NCI-H1694 treated with DMSO at 0.1 percent for 48 hours (cell line): ENCODE data around the gene COL10A1.
"Not testable (repeated sequence)": the region's sequence is repeated elsewhere in the genome, so short reads cannot be mapped to it uniquely, and the experiment has no call there.

Source experiments
- DNase-seq: peaks from one replicate; lab custom pipeline; 2025; lab: John Stamatoyannopoulos, UW

COL10A1 gene

DNA sequence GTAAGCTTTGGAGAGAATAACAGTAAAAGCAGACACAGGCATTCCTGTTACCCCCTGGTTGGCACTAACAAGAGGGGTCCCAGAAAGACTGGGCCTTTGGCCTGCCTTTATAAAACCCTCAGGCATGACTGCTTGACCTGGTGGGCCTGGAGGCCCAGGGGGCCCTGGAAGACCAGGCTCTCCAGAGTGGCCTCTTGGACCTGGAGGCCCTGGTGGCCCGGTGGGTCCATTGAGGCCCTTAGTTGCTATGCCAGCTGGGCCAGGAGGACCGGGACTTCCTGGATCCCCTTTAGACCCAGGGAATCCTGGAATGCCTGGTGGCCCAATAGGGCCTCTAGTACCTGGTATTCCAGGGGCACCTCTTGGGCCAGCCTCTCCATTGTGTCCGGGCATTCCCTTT lies 5.5 kb downstream of the COL10A1 start:
- DNase-seq = no peak

DNA sequence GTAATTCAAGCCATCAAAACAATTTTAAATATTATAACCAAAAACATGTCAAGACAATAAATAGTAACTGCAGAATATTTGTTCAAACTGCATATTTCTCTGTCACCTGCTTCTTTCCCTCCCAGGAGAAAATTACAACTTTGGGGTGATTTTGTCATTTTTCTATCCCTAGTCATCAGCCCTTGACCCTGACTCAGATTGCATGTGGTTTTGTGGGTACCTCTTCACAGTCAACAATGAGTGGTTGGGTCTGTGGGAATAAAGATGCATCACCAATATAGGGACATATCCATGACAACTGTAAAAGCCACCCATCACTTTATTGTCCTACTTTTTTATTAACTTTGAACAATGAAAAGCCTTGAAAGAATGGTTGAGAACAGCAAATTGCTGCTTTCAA lies 7.3 kb downstream of the COL10A1 start:
- DNase-seq = no peak

DNA sequence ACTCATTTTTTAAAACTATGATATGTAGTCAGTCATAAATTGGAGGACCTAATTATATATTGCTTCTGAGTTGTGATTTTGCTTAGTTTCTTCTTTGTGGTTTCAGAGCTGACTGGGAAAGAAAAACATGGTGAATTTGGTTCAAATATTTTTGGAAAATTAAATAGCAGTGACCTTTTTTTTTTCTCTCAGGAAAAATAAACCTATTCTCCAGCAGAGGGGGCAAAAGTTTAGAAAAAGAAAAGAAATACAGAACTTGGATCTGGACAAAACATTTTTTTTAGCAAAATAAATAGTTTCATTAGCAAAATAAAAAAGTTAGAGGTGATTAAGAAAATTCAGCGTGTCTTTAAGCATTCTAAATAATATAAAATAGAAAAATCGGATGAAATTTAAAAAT lies 10.2 kb downstream of the COL10A1 start:
- DNase-seq = peak; percentile 2

DNA sequence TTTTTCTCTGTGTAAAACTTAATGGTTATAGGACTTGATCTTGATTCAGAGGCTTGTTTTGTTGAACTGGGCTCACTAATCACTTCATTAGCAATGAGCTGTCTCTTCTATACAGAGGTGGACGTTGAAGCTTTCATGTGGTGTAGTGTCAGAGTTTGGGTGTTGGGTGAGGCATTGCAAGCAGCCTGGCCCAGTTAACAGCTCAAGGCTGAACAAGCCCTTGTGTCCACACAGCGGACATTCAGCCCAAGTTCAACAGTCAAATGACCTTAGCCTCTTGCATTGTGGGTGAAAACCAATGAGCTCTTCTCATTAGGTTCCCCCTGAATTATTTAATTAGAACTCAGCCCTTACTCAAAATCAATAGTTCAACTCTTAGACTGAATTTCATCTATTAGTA lies 12.5 kb downstream of the COL10A1 start:
- no peak for DNase-seq

DNA sequence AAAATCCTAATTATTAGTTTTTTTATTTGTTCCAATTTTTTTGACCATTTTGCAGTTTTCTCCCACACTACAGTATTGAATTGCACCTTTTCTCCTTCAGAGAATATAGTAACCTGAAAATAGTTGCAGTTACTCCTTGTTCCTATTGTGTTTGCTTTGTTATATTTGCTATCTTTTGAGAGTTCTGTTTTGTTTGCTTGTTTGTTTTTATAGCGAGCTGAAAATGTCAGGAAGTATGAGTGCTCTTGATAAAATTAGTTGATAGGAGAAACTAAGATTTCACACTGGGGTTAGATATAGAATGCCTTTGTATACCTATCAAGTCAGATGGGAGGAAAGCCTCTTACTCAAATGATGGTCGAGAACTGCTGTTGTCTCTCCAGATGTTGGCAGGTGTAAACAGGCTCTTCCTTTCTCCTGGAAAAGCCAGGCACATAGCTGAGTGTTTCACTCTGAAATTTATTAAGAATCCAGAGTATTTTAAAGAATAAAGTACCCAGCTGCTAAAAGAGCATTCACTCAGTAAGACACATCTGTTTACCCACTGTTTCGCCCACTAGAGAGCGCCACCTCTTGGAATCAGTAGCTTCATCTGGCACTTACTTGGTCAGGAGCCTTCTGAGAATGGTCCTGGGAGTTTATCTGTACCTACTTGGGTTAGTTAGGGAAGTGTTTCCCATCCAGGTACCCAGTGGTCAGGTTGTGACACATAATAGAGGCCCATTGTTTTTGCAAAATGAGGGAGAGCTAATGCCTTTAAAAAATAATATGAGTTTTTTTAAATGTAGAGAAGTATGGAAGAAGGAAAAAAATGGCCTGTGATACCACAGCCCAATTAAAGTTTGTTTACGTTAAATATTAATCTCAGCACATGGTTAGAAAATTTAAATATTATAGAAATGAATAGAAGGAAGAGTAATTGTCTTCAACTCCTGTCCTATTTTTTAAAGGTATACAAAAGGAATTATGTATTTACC lies 14.1 kb downstream of the COL10A1 start:
- DNase-seq = peak; percentile 5

DNA sequence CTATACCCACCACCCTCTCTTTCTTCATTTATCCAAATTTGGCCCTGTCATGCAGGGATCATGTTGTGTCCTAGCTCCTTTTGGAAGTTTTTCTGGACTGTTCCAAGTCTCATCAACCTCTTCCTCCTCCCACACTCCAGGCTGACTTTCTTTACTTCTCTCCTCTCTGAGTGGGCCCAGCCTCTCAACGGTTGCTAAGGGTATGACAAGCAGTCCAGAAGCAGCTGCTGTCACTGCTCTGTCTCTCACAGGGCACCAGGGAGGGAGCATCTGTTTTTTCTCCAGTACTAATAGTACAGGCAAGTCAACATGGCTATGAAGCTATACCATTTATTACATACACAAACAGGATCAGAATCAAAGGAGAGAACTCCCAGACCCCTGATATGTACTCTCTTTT lies 17.1 kb downstream of the COL10A1 start:
- DNase-seq = no peak

DNA sequence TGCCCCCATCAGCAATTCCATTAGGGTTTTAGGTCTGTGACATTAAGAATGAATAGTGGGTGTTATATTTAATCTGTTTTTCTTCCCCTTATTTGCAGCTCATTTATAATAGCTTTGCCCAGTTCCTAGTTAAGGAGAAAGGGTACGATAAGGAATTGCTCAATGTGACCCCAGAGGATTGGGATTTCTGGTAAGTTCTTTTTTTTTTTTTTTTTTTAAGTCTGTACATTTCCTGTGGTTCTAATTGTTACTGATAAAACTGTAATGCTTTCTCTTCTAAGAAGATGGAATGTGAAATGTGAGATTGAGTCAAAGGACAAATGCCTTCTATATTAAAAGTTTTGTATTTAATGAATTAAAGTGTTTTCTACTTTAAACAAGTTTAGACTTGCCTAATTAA lies 19.8 kb downstream of the COL10A1 start:
- no peak for DNase-seq

DNA sequence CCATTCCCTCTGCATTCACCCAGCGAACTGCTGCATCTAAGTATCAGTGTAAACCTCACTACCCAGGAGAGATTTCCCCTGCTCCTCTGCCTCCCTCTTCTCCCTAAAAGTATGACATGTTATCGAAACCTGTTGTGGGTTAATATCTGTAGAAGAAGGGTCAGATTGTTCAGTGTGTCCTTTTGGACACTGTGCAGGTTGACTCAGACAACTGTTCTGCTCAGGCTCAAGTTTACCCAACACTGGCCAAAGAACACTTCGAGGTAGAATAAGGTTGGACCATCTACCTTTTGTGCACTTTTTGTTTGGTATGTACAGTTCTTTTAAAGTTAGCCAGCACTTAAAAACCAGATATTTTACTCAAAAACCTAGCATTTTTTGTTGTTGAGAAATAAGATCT lies 20.7 kb downstream of the COL10A1 start:
- DNase-seq = no peak

DNA sequence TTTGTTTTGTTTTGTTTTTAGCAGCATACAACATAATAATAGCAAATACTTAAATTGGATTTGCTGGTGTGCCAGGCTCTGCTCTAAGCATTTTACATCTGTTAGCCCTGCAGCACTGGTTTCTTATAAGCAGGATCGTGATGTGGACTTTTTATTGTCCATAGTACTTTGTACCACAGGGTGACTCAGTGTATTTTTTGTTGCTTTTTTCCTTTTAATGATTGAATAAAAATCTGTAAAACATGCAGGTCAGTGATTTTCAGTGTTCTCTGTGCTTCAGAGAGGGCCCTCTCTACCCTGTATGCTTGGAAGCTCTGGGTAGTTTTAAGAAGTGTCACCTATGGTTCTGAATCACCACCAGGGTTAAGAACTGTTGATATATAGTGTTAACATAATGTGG lies 21.3 kb downstream of the COL10A1 start:
- no peak for DNase-seq

DNA sequence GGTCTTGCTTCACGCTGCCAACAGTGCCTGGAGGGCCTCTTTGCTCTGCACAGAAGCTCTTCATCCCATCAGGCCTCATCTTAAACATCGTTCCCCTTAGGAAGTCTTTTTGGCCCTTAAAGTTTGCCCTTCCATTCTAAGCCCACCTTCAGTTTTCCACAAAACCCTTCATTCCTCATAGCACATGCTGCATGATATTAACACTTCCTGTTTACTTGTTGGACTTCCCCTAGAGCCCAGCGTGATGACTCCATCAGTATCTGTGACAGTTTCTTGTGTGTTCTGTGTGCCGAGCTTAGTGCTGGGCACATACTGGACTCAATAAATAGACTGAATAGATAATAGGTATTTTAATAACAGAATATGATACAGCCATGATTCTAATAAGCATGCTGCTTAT lies 23.1 kb downstream of the COL10A1 start:
- DNase-seq = no peak

DNA sequence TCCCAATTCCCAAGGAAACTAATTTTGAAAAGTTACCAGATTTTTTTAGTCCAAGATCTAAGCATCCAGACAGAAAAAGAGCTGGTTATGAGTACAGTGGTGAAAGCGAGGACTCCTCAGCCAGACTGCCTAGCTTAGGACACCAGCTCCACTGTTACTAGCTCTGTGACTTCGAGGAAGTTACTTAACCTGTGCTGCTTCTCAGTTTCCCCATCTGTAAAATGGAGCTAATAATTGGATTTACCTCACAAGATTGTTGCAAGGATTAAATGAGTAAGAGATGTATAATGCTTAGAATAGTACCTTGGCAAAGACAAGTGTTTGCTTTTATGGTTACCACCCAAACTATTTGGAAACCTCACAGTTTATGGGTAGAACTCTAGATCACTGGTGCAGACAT lies 24.1 kb downstream of the COL10A1 start:
- DNase-seq = no peak

DNA sequence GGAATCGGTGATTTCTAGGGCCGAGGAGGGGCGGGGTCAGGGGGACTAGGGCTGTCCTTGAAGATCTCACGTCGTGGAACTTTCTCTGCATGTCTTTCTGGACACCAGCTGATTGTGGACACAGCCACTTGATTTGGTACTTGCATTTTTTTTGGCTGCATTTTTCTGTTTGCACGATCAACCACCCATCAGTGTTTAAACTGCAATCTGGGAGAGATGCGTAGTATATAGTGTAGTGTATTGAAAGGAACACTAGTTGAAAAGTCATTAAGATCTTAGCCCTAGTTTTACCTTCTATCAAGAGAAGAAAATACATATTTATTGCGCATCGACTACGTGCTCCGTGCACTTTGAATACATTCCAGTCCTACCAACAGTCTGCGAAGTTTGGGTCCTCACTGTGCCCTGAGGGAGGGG lies 24.6 kb downstream of the COL10A1 start:
- DNase-seq = no peak

DNA sequence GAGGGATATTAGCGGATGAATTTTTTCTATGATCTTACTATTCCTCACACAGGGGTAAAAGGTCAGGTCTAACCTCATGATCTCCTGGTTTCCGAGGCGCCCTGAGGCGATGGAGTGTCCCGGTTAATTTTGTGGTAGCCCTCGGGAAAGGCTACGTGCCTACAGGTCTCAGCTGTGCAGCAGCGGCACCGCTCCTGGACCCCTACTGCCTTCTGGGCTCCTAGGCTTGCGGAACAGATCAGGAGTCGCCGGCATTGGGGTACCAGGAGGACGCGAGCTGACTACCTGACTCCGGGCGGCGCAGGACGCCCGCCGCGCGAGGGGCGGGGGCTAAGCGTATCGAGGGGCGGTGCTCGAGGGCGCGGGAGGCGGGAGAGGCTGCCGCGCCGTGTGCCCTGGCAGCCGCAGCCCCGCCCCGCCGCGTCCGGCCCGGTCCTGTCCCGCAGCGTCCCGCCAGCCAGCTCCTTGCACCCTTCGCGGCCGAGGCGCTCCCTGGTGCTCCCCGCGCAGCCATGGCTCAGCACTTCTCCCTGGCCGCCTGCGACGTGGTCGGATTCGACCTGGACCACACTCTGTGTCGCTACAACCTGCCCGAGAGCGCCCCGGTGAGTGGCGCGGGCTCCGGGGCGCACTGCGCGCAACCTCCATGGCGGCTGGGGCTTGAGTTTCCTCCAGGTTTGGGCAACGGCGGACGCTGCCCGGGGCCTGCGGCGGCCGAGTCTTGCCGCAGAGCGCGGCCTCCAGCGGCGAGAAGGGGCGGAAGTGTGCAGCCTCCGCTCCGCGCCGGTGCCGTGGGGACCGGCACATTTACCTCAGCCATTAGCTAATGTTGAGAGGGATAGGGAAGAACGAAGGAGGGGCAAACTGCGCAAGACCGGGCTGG lies 25.3 kb downstream of the COL10A1 start, which contains the start of gene NT5DC1:
Gene NT5DC1 (plus strand): TSS at position 435 of the 883 bp plus-strand sequence. CDS start 78 bp downstream, at position 513.
- peak; percentile 67 for DNase-seq

DNA sequence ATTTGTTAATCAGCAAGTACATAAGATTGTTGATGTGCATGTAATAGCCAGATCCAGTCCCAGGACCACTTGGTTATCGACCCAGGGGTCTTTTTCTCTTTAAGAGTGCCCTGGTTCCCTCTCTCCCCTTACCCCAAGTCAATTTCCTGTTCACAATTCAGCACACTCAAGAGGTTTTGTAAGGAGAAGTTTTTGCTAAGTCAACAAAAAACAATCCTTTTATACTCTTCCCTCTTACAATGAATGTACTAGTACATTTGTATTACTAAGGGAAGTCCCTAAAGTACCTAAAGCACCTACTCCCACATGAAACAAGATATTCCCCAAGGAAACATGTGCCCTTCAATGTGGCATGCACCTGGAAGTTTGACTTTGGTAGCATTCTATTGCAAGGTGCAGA lies 26.9 kb downstream of the COL10A1 start:
- DNase-seq = no peak

DNA sequence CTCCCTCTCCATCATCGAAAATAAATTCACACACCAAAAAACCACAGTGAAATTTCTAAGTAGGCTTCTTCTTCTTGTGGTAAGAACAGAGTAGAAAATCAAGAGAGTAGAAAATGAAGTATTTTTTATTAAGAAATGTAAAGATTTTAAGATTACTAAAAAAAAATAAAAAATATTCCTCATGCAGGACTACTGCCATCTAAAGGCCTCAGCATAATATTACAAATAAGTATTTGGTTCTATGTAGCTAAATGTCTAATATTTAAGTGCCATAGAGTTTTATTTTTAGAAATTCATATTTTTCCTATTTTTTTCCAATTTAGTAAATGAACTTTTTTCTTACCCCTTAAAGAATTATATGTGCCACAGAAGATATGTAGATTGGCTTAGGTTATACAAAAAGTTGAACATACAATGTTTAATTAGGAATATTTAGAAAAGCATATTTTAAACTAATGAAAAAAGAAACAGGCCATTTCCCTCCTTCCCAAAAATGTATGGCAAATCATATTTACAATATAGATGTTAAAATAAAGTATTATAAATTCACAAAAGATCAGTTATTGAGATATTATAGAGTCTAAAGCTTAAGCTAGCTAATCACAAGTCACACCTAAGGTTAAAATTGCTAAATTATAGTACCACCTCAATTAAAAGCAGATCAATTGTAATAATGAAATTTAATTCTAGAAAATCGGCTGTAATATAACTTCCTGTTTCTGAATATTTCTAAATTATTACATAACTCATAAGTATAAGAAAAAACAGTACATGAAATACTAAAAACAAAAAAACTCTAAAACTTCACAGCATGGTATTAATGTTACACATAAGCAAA lies 28.7 kb downstream of the COL10A1 start:
- DNase-seq = peak; percentile 4

DNA sequence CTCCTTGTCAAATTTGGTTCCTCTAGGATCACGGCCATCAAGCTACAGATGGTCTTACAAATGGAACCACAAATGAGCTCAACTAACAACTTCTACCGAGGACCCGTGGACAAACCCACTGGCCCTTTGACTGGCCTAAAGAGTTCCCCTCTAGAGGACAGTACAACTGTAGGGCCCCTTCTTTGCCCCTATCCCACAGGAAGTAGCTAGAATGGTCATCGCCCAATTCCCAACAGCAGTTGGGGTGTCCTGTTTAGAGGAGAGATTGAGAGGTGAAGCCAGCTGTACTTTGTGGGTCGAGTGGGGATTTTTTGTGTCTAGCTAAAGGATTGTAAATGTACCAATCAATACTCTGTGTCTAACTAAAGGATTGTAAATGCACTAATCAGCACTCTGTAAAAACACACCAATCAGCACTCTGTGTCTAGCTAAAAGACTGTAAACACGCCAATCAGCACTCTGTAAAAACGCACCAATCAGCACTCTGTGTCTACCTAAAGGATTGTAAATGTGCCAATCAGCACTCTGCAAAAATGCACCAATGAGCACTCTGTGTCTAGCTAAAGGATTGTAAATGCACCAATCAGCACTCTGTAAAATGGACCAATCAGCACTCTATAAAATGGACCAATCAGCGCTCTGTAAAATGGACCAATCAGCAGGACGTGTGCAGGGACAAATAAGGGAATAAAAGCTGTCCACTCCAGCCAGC lies 29.7 kb downstream of the COL10A1 start:
- not testable (repeated sequence) for DNase-seq

DNA sequence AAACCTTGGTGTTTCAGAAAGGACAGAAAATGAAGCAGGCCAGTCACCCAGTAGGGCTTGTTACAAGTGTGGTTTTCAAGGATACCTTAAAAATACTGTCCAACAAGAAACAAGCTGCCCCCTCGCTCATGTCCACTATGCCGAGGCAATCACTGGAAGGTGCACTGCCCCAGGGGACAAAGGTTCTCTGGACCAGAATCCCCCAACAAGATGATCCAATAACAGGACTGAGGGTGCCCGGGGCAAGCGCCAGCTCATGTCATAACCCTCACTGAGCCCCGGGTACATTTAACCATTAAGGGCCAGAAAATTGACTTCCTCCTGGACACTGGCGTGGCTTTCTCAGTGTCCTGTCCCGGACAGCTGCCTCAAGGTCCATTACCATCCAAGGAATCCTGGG lies 31.9 kb downstream of the COL10A1 start:
- DNase-seq = no peak

DNA sequence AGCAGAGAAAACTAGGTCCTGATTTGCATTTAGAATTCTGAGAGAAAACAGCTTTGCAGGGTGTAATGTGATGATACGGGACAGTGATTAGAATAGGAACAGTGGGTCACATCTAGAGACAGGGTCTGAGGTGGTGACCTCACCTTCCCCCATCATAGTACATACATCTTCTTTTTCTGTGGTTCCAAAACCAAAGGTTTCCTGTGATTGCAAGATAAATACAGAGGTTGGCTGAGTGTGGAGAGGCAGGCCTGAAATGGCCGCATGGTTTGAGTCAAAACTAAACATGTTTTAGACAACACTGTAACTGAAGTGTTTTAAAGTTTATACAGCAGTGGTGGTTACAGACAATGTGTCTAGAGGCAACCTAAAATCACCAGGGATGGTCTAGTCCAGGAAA lies 35.7 kb downstream of the COL10A1 start:
- DNase-seq = no peak

DNA sequence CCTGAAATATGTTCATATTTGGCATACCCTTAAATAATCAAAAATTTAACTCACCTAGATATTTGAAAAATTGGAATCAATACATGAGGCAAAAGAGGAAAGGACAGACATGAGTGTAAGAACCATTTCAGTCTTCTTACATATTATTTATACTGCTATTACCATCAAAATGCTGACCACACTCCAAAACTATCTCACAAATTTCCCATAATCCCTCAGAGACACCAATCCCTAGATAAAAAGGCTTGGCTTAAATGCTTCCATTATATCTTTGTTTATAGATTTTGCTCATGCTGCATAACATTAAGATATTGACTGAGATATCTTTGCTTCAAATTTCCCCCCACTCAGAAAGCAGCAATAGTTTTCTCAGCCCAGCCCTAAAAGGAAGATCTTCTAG lies 37.0 kb downstream of the COL10A1 start:
- DNase-seq = no peak

DNA sequence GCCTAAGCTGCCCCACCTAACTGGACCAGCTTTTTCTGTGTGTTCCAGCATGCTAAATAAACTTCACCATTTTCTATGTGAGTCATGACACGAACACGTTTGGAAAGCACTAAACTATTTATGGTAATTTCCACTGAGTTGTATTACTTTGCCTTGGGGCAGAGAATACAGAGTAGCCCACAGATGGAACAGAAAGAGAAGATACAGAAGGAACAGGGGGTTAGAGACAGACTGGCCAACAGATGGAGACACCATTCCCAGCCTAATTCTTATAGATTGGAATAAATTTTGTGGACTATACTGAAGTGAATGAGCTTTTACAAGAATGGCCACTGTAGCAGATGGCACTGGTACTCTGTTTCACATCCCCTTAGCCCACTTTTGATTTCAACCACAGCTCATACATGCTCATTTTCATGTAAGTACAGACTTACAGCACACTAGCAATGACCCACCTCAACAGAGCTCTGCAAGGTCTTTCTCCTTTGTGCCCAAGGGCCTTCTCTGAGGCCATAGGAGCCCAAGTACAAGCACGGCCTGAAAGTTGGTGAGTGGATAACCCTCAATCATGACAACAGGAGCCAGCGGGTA lies 38.4 kb downstream of the COL10A1 start:
- DNase-seq = no peak

DNA sequence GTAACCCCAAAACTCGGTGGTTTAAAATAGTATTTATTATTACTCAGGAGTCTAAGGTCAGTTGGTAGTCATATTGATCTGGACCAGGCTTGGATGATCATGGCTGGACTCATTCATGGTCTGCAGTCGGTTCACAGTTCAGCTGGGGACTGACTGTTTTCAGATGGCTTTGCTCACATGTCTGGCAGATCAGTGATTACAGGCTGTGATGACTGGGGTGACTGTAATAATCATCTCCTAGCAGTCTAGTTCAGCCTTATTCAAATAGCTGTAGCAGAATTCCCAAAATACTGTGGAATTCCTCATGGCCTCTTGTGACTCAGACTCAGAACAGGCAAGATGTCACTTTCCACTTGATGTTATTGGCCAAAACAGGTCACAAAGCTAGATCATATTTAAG lies 41.6 kb downstream of the COL10A1 start:
- DNase-seq = no peak
